GM12872 (cell line): ENCODE results near the gene LSM4.
A peak's percentile ranks its signal among the peaks of the same experiment; 100 is the strongest.

Source experiments
- TF ChIP-seq, protein P1 (sequence below): IDR thresholded peaks from 3 replicates; pipeline ENCODE4 v1.5.1; 2011; ENCODE audit warnings: low read depth, mild to moderate bottlenecking, low read length, moderate library complexity; ENCODE audit not compliant: insufficient read depth

LSM4 gene

DNA sequence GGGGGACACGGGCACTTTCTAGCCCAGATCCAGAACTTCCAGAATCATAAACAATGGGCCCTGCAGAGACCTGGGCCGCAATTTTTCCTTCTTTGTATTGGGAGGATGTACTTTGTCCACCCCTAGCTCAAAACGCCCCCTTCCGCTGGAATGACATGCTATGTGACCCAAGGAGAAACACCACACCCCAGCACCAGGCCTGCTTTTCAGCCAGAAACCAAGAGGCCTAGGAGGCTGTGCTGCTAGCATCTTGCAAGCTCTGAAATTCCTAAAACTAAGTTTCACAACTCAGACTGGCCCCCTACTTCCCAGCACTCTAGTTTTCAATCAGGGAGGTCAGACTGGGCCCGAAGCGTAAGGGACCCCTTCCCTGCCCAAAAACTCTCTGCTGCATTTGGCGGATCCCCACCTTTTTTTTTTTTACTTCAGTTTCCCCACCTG lies 538 bp downstream of the LSM4 start:
- TF ChIP-seq, protein P1, sequence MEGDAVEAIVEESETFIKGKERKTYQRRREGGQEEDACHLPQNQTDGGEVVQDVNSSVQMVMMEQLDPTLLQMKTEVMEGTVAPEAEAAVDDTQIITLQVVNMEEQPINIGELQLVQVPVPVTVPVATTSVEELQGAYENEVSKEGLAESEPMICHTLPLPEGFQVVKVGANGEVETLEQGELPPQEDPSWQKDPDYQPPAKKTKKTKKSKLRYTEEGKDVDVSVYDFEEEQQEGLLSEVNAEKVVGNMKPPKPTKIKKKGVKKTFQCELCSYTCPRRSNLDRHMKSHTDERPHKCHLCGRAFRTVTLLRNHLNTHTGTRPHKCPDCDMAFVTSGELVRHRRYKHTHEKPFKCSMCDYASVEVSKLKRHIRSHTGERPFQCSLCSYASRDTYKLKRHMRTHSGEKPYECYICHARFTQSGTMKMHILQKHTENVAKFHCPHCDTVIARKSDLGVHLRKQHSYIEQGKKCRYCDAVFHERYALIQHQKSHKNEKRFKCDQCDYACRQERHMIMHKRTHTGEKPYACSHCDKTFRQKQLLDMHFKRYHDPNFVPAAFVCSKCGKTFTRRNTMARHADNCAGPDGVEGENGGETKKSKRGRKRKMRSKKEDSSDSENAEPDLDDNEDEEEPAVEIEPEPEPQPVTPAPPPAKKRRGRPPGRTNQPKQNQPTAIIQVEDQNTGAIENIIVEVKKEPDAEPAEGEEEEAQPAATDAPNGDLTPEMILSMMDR = peak; percentile 47

- TF ChIP-seq, protein P1 = no peak
These were observed 1.2 kb downstream of the LSM4 start for GRCh38 chr19:18321734-18322102.

DNA sequence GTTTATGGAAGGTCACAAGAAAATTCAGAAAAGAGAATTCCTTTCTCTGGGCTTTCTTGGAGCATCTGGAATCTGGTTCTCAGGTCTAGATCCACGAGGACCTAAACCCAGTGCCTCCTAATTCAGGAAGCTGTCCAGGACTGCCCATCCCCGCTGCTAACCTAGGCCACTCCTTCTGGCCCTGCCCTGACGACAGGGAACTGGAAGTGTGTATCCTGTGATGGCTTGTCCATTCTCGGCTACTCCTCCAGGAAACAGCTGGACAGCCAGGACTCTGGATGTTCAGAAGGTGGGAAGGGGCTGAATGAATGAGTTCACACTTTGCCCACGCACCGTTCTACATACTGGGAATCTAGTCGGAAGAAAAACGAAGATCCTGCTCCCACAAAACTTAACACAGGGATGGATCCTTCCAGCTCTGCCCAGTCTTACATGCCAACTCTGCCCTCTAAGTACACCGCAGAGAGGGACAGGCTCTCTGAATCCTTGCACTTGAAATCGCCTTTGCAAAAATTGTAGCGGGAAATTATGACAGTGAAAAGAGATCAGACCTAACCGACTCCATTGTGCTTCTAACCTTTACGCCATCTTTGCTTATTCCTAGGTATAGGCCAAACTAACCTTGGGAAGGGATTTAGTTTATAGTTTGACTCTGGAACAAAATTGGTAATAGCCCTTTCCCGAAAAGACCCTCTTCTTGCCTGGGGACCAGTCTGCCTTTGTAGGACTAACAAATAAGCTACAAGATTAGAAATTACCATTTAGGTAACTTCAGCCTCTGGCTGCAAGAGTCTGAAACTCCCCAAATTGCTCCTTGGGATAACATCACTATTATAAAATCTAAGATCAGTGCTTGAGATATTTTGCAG lies 1.8 kb downstream of the LSM4 start:
- TF ChIP-seq, protein P1 = no peak

DNA sequence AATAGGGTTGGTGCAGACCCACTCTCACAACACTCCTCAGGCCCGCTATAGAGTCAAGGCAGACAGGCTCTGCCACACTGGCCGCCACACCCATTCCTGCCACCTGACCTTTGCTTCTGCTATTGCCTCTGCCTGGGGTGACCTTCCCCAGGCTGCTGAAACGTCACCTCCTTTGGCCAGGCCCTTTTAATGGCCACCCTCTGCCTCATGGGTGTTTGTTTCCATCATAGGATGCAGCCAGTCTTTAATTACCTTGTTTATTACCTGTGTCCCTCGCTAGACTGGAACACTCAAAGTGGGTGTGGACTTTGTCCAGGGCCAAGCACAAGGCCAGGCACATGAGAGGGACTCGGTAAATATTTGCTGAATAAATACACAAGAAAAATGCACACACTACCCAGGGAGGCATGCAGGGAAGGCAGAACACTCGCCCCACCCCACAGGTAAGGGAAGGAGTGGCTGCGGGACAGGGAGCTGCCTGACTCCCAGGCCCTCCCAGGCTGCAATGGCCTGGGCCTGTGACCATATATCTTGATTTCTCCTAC lies 3.2 kb downstream of the LSM4 start:
- TF ChIP-seq, protein P1 = no peak

- TF ChIP-seq, protein P1 = no peak
These were observed 4.7 kb downstream of the LSM4 start for GRCh38 chr19:18317961-18318800.

DNA sequence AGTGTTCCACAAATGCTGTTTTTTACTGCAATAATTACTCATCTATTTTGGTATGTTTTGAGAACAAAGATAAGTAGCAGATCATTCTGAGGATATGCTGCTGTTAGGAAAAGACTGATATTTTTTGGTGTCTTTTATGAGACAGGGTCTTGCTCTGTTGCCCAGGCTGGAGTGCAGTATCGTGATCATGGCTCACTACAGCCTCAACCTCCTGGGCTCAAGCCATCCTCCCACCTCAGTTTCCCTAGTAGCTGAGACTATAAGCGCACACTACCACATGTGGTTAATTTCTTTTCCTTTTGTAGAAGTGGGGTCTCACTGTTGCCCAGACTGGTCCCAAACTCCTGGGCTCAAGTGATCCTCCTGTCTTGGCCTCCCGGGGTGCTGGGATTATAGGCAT lies 9.5 kb downstream of the LSM4 start:
- TF ChIP-seq, protein P1 = no peak

DNA sequence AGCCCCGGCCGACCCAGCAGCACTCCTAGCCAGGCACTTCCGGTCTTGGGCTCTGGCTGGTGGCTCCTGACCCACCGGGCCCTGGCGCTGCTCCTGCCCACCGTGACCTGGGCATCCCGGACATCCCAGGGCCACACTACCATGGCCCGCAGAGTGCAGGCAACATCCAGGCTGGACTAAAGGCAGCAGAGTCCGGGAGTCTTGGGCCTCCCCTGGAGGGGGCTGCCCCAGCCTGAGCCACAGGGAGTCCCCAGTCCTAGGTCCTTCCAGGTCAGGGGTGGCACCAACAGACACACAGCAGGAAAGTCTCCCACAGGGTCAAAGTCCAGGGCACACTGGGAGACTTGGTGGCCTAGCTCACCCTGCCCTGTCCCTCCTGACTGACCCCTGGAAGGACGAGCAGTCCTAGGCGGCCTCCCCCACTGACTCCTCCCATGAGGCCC lies 10.8 kb downstream of the LSM4 start:
- TF ChIP-seq, protein P1 = no peak
